ENCODE results near the gene MYRIP. TPM values are rescaled to one million over a fixed set of nuclear protein-coding genes. Genes with fewer than 3 reads are reported as not detected.

MYRIP gene
- total RNA-seq, 1 experiment from 2014 or later: 0.44 TPM

DNA sequence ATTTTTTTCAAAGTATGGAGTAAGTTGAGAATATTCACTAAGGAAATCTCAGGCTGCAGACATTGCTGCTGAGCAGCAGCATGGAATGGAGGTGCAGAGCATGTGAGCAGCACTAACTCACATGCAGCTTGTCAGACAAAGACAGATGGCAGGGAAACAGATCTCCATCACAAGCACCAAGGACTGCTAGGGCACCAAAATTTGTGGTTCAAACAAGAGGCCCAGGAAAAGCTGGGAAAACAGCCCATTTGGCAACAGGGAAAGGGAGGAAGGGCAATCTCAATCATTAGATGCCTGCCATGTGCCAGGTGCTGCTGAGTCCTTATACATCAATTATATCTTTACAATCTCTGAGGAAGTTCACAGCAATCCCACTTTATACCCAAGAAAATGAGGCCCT is 452.9 kb downstream of the MYRIP start:
- Histone ChIP-seq H3K79me2 (ENCODE audit: insufficient read depth, low read length) (no peaks in the 10 kb centered on the region), H3K9me2 (ENCODE audit: insufficient read depth) (no peaks in the 10 kb centered on the region), H3K36me3 (ENCODE audit: control insufficient read depth in 1 of 2, insufficient read depth in 2 of 2, low read length in 2 of 2) (no peaks in the 10 kb centered on the region), H3K4me3 (replicated peaks in 1 of 2; ENCODE audit: low read depth in 1 of 2, low read length in 2 of 2) (no peak overlapping the region), H3K9ac (ENCODE audit: low read length) (no peak overlapping the region), H3K9me3 (ENCODE audit: control insufficient read depth in 1 of 2, insufficient read depth in 1 of 2, low read depth in 1 of 2, low read length in 2 of 2) (no peaks in the 10 kb centered on the region), H3K4me1 (ENCODE audit: control insufficient read depth in 1 of 2, insufficient read depth in 2 of 2, low read length in 2 of 2) (no peaks in the 10 kb centered on the region), H2AFZ (ENCODE audit: low read depth, low read length, poor library complexity, severe bottlenecking) (no peak overlapping the region), H3K27ac (ENCODE audit: low read depth, low read length) (no peak overlapping the region), H4K20me1 (ENCODE audit: insufficient read depth) (no peaks in the 10 kb centered on the region), H3K4me2 (ENCODE audit: low read length) (no peak overlapping the region), H3K27me3 (ENCODE audit: insufficient read depth, low read length) (no peaks in the 10 kb centered on the region)
- ChIA-PET CTCF (no interaction called here), RAD21 (ENCODE audit: low non-redundant PET in 1 of 2, low total read pairs in 2 of 2, uncharacterized antibody in 2 of 2, unreplicated experiment in 2 of 2) (no interaction called here), POLR2A (no interaction called here)
- TF ChIP-seq, protein P1, sequence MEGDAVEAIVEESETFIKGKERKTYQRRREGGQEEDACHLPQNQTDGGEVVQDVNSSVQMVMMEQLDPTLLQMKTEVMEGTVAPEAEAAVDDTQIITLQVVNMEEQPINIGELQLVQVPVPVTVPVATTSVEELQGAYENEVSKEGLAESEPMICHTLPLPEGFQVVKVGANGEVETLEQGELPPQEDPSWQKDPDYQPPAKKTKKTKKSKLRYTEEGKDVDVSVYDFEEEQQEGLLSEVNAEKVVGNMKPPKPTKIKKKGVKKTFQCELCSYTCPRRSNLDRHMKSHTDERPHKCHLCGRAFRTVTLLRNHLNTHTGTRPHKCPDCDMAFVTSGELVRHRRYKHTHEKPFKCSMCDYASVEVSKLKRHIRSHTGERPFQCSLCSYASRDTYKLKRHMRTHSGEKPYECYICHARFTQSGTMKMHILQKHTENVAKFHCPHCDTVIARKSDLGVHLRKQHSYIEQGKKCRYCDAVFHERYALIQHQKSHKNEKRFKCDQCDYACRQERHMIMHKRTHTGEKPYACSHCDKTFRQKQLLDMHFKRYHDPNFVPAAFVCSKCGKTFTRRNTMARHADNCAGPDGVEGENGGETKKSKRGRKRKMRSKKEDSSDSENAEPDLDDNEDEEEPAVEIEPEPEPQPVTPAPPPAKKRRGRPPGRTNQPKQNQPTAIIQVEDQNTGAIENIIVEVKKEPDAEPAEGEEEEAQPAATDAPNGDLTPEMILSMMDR (IDR thresholded peaks at IDR 0.05 in 2 of 3, conservative IDR thresholded peaks at IDR 0.05 in 1 of 3; ENCODE audit: borderline replicate concordance in 1 of 3, insufficient read depth in 1 of 3, low read depth in 2 of 3, low read length in 2 of 3): no peak
- intact Hi-C loops (cut with micrococcal nuclease): no loop called here
- no TSS peak for BruUV-seq (replicated peaks)
- ATAC-seq (no peak), DNase-seq (ENCODE audit: low read depth, low spot score) (no peak)

DNA sequence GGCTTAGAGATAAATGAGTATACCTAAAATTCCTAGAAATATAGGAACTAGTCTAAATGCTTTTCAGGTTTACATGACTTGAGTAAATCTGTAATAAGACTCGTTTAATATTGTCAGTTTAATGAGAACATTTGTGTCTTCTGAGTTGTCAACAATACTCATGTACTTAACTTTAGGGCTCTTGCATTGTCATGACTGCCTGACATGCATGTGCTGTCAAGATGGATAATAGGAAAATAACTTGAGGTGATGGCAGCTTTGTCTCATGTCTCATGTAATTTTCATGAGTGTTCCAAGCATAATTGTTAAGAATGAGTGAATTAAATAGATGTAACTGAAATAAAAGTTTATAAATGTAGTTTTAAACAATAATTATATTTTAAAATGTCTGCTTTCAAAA is 455.0 kb downstream of the MYRIP start:
- no peak for DNase-seq (ENCODE audit: low read depth, low spot score)
- Histone ChIP-seq H3K4me1 (ENCODE audit: control insufficient read depth in 1 of 2, insufficient read depth in 2 of 2, low read length in 2 of 2) (no peaks in the 10 kb centered on the region), H2AFZ (ENCODE audit: low read depth, low read length, poor library complexity, severe bottlenecking) (no peak overlapping the region), H3K9me3 (ENCODE audit: control insufficient read depth in 1 of 2, insufficient read depth in 1 of 2, low read depth in 1 of 2, low read length in 2 of 2) (no peaks in the 10 kb centered on the region), H3K4me2 (ENCODE audit: low read length) (no peak overlapping the region), H3K79me2 (ENCODE audit: insufficient read depth, low read length) (no peaks in the 10 kb centered on the region), H4K20me1 (ENCODE audit: insufficient read depth) (no peaks in the 10 kb centered on the region), H3K36me3 (ENCODE audit: control insufficient read depth in 1 of 2, insufficient read depth in 2 of 2, low read length in 2 of 2) (no peaks in the 10 kb centered on the region), H3K27ac (ENCODE audit: low read depth, low read length) (no peak overlapping the region), H3K27me3 (ENCODE audit: insufficient read depth, low read length) (peaks cover 9% of the 10 kb centered on the region; the same call in 1 of the 2 replicates), H3K4me3 (replicated peaks in 1 of 2; ENCODE audit: low read depth in 1 of 2, low read length in 2 of 2) (no peak overlapping the region), H3K9ac (ENCODE audit: low read length) (no peak overlapping the region), H3K9me2 (ENCODE audit: insufficient read depth) (no peaks in the 10 kb centered on the region)
- ChIA-PET POLR2A (no interaction called here), CTCF (no interaction called here), RAD21 (ENCODE audit: low non-redundant PET in 1 of 2, low total read pairs in 2 of 2, uncharacterized antibody in 2 of 2, unreplicated experiment in 2 of 2) (no interaction called here)
- intact Hi-C loops (cut with micrococcal nuclease): no loop called here
- BruUV-seq (replicated peaks): no TSS peak
- ATAC-seq: no peak
- TF ChIP-seq, protein P2, sequence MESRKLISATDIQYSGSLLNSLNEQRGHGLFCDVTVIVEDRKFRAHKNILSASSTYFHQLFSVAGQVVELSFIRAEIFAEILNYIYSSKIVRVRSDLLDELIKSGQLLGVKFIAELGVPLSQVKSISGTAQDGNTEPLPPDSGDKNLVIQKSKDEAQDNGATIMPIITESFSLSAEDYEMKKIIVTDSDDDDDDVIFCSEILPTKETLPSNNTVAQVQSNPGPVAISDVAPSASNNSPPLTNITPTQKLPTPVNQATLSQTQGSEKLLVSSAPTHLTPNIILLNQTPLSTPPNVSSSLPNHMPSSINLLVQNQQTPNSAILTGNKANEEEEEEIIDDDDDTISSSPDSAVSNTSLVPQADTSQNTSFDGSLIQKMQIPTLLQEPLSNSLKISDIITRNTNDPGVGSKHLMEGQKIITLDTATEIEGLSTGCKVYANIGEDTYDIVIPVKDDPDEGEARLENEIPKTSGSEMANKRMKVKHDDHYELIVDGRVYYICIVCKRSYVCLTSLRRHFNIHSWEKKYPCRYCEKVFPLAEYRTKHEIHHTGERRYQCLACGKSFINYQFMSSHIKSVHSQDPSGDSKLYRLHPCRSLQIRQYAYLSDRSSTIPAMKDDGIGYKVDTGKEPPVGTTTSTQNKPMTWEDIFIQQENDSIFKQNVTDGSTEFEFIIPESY (IDR thresholded peaks at IDR 0.05; ENCODE audit: extremely low read depth, insufficient replicate concordance, low read length): no peak
- no peak for TF ChIP-seq RAD21 (IDR thresholded peaks at IDR 0.05; ENCODE audit: low read depth)
- no peak for TF ChIP-seq ZFX (IDR thresholded peaks at IDR 0.05)
- no peak for TF ChIP-seq SP1 (IDR thresholded peaks at IDR 0.05; ENCODE audit: low read depth)
- no peak for TF ChIP-seq CBX3 (IDR thresholded peaks at IDR 0.05; ENCODE audit: low read depth)
- no peak for TF ChIP-seq POLR2A (IDR thresholded peaks at IDR 0.05; ENCODE audit: borderline replicate concordance, extremely low read depth, insufficient read depth, insufficient read length)
- no peak for TF ChIP-seq EZH2 (IDR thresholded peaks at IDR 0.05)
- no peak for TF ChIP-seq YY1 (IDR thresholded peaks at IDR 0.05; ENCODE audit: extremely low read depth, insufficient replicate concordance, low read depth, low read length)
- no peak for TF ChIP-seq EGR1 (IDR thresholded peaks at IDR 0.05; ENCODE audit: low read depth)
- TF ChIP-seq SRF (IDR thresholded peaks at IDR 0.05; ENCODE audit: low read depth): no peak
- TF ChIP-seq, protein P3, sequence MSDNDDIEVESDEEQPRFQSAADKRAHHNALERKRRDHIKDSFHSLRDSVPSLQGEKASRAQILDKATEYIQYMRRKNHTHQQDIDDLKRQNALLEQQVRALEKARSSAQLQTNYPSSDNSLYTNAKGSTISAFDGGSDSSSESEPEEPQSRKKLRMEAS (IDR thresholded peaks at IDR 0.05): no peak
- TF ChIP-seq TCF7L2 (IDR thresholded peaks at IDR 0.05; ENCODE audit: borderline replicate concordance, extremely low read depth, insufficient read depth, insufficient read length): no peak
- no peak for TF ChIP-seq EZH2phosphoT487 (IDR thresholded peaks at IDR 0.05; ENCODE audit: borderline replicate concordance)
- TF ChIP-seq SIN3A (IDR thresholded peaks at IDR 0.05; ENCODE audit: low read depth): no peak

All from HCT116 (cell line).